HG03521 (cell line): Measurements from ENCODE around the gene RYK.
A peak's percentile ranks its signal among the peaks of the same experiment; 100 is the strongest.
"Not testable (repeated sequence)": the region's sequence is repeated elsewhere in the genome, so short reads cannot be mapped to it uniquely, and the experiment has no call there.

Source experiments
- ATAC-seq: cut with Tn5 transposase; IDR thresholded peaks from one replicate; pipeline ENCODE4 v1.9.1; 2021; ENCODE audit warnings: mild to moderate bottlenecking, moderate library complexity; ENCODE audit not compliant: unreplicated experiment

Gene RYK

GRCh38 chr3:134250717-134251220 is at the start of gene RYK:
TSS of gene RYK (minus strand) at chr3:134250859. CDS start at chr3:134250654, 205 bp downstream.
- ATAC-seq, result peak; percentile 75

- ATAC-seq, result no peak
Observed at GRCh38 chr3:134299888-134300206, 49.2 kb upstream of the RYK start.

GRCh38 chr3:134299185-134299887 is 48.7 kb upstream of the RYK start:
- no peak for ATAC-seq

DNA sequence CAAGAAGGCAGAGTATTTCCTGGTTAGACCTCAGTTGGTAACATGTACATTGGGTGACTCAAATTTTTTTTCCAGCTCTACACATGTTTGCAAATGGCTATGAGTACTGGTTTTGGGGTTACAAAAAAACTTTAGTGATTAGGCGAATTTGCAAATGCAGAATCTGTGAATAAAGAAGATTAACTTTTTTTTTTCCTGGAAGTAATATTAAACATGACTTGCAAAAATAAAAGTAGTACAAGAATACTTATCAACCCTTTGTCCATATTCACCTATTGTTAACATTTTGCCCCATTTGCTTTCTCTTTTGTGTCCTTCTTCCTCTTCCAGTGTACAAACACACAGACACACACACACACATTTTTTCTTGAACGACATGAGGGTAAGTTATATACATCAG is 47.6 kb upstream of the RYK start:
- no peak for ATAC-seq

DNA sequence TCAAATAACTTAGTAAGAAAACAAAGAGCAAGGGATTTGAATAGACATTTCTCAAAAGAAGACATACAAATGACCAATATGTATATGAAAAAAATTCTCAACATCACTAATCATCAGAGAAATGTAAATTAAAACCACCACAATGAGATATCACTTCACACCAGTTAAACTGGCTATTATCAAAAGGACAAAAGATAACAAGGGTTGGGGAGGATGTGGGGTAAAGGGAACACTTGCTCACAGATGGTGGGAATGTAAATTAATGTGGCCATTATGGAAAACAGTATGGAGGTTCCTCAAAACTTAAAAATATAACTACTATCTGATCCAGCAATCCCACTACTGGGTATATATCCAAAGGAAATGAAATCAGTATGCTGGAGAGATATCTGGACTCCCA is 46.0 kb upstream of the RYK start:
- no peak for ATAC-seq

DNA sequence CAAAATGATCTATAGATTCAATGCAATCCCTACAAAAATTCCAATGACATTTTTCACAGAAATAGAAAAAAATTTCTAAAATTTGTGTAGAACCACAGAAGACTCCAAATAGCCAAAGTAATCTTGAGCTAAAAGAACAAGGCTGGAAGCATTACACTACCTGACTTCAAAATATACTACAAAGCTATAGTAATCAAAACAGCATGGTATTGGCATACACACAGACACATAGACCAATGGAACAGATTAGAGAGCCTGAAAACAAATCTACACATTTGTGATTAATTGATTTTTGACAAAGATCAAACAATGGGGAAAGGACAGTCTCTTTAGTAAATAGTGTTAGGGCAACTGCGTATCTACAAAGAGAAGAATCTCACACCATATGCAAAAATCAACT is 45.3 kb upstream of the RYK start:
- ATAC-seq, result no peak

DNA sequence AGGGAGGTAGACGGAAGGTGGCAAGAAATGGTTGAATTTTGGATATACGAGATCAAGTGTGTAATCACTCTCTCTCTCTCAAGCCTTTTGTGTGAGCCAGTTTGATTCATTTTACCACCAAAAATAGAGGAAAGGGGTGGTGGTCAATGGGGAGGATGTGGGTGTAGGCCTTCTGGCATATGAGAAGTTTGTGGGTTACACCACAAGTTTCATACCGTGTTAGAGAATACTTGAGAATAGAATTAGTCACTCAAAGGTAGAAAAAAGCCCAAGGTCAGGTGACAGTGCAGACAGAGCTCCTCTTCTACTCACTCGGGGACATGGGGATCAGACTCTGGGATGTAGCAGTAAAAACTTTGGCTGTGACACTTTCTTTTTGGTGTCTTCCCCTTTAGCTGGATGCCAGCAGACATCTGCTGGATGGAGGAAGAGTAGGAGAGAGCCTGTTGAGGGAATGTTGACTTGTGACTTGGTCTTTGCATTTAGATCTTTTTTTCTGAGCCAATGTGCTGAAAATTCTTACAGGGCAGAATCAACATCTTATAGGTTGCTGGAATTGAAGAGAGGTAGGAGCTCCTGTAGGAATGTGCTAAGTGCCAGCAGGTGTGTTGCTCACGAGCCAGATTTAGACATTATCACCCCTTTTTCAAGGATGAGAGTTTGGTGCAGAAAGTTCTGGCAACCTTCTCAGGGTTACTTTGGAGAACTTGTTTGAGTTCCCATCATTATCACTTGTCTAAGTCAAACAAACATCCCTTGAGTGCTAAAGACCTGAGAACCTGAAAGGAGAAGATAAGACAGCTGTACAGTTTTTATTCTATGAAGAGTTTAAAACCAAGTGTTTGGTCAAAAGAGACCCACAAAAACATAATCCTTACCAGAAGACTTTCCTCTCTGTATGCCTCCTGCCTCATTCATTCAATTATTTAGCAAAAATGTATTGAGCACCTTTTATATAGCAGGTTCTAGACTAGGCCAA is 43.9 kb upstream of the RYK start:
- ATAC-seq, result peak; percentile 100

GRCh38 chr3:134291319-134292254 is 40.9 kb upstream of the RYK start:
- ATAC-seq, result no peak

- no peak for ATAC-seq
Observed at GRCh38 chr3:134287512-134287911, 36.9 kb upstream of the RYK start.

DNA sequence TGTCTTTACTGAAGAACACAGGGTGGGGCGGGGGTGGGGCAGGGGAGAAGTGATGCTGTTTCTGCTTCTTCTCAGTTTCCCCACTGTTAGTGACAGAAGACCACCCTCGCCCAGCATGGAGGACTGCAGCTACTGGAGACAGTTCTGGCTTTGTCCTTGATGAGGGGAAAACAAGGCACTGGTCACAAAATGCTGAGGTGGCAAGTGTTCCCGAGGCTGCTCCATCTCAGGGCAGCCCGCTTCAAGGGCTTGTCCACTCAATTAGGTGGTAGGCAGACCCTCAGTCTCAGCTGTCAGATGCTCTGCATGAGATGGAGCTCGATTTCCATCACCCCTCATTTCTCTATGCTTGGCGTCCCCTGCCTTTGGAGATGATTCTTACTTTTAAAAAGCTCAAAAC is 33.8 kb upstream of the RYK start:
- ATAC-seq, result no peak

- ATAC-seq, result no peak
Observed at GRCh38 chr3:134282659-134283047, 32.0 kb upstream of the RYK start.

DNA sequence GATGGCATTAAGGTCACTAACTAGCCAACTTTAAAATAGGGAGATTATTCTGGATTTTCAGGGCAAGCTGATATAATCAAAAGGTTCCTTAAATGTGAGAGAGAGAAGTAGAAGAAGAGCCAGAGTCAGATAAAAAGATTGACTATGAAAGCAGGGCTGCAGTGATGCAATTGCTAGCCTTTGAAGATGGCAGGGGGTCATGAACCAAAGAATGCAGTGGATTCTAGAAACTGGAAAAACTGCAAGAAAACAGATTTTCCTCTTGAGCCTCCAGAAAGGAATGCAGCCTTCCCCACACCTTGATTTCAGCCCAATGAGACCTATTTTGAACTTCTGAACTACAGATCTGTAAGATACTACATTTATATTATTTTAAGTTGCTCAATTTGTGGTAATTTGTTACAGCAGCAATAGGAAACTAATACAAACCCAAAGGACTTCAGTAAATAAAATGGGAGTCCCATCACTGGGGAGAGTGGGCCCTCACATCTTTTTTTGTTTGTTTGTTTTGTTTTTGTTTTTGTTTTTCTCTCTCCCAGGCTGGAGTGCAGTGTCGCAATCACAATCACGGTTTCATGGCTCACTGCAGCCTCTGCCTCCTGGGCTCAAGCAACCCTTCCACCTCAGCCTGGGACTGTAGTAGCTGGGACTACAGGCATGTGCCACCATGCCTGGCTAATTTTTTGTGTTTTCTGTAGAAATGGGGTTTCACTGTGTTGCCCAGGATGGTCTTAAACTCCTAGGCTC is 31.4 kb upstream of the RYK start:
- ATAC-seq, result no peak

GRCh38 chr3:134279466-134279865 is 28.8 kb upstream of the RYK start:
- no peak for ATAC-seq

- no peak for ATAC-seq
Observed at GRCh38 chr3:134277066-134277660, 26.5 kb upstream of the RYK start.

DNA sequence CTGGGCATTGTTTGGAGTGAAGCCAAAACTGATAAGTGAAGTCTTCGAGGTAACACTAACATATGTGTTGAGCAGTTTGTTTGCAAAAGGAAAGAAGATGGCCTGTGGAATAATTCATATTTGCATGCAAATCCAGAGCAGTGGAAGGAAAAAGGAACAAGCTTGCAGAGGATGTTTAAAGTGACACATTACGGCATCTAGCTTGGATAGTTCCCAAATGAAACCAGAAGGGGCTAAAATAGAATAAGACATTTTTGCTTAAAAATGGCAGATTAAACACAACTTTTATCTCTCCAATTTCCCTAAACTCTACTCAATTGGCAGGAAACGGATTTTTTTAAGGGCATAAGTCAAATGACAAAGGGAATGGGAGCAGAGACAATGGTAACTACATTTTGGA is 25.4 kb upstream of the RYK start:
- no peak for ATAC-seq

GRCh38 chr3:134275110-134275509 is 24.5 kb upstream of the RYK start:
- ATAC-seq, result not testable (repeated sequence)

DNA sequence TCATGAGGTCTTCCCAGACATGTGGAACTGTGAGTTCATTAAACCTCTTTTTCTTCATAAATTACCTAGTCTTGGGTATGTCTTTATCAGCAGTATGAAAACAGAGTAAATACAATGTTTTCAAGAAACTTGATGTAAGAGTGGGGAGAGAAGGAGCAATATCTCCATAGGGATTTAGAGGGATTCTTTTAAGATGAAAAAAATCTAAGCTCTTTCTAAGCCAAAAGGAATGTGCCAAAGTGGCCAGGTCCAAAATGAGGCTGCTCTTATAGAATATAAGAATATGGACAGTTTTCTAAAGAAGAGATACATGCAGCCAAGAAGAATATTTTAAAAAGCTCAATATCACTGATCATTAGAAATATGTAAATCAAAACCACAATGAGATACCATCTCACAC is 23.9 kb upstream of the RYK start:
- no peak for ATAC-seq

DNA sequence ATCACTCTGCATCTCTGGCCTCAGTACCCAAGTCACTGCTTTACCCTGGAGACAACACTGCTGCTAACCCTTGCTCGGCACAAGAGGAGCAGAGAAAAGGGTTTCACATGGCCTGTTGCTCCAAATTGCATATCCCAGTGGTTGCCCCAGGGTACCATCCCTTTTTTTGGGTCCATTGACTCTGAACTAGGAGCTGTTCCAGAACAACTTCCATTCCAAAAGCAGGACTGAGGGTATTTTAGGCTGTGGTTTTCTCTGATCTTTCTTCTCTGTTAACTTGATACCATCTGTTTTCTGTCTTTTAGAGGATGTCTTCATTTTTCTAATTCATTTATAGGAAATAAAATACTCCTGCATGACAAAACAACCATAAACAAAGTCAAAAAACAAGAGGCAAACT is 17.3 kb upstream of the RYK start:
- ATAC-seq, result no peak

GRCh38 chr3:134260987-134261386 is 10.3 kb upstream of the RYK start:
- no peak for ATAC-seq
